AG09309 (cell line): ENCODE results near the gene VPS54.

Experiments
- DNase-seq: peaks from one replicate; pipeline ENCODE4 v3.0.0-alpha.2; 2010; ENCODE audit warnings: low read depth
- H3K4me3 ChIP-seq: 2 replicates; pipeline ENCODE4 v1.5.1; 2011; ENCODE audit warnings: mild to moderate bottlenecking, low read depth, low read length, moderate library complexity; ENCODE audit not compliant: control insufficient read depth
- TF ChIP-seq, protein P1 (sequence below): IDR thresholded peaks from 2 replicates; pipeline ENCODE4 v1.5.1; 2011; ENCODE audit warnings: mild to moderate bottlenecking, low read depth, low read length, inconsistent platforms; ENCODE audit not compliant: insufficient read depth, control insufficient read depth; ENCODE audit errors: missing control alignments

The VPS54 gene

DNA sequence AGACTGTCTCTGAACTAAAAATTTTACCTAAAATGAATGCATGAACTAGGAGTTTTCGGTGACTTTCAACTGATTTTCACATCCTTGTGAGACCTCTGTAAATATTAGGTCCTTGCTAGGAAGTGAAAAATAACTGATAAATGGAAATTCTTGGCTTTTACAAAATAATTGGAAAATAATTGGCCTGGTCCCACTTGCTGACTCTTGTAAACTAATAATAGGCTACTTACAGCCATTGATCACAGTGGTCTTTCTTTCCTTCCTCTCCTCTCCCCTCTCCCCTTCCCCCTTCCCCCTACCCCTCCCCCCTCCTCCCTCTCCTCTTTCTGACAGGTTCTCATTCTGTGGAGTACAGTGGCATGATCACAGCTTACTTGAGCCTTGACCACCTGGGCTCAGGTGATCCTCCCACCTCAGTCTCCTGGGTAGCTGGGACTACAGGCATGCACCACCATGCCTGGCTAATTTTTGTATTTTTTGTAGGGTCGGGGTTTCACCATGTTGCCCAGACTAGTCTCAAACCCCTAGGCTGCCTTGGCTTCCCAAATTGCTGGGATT is 139.3 kb downstream of the VPS54 start:
- DNase-seq, result no peak
- TF ChIP-seq, protein P1, sequence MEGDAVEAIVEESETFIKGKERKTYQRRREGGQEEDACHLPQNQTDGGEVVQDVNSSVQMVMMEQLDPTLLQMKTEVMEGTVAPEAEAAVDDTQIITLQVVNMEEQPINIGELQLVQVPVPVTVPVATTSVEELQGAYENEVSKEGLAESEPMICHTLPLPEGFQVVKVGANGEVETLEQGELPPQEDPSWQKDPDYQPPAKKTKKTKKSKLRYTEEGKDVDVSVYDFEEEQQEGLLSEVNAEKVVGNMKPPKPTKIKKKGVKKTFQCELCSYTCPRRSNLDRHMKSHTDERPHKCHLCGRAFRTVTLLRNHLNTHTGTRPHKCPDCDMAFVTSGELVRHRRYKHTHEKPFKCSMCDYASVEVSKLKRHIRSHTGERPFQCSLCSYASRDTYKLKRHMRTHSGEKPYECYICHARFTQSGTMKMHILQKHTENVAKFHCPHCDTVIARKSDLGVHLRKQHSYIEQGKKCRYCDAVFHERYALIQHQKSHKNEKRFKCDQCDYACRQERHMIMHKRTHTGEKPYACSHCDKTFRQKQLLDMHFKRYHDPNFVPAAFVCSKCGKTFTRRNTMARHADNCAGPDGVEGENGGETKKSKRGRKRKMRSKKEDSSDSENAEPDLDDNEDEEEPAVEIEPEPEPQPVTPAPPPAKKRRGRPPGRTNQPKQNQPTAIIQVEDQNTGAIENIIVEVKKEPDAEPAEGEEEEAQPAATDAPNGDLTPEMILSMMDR, result no peak
- H3K4me3 ChIP-seq, result no peak overlapping the region

DNA sequence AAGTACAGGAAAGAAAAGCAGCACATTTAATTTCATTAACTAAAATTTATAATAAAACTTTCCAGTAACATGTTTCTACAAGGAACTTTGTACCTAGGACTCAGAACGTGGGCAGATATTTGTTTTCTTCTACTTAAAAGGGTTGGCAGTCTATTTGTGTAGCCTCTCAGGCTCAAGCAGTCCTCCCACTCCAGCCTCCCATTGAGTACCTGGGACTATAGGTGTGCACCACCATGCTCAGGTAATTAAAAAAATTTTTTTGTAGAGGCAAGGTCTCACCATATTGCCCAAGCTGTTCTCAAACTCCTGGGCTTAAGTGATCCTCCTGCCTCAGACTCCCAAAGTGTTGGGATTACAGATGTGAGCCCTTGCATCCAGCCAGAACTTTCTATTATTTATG is 140.7 kb downstream of the VPS54 start:
- TF ChIP-seq, protein P1, result no peak
- no peak overlapping the region for H3K4me3 ChIP-seq
- no peak for DNase-seq

DNA sequence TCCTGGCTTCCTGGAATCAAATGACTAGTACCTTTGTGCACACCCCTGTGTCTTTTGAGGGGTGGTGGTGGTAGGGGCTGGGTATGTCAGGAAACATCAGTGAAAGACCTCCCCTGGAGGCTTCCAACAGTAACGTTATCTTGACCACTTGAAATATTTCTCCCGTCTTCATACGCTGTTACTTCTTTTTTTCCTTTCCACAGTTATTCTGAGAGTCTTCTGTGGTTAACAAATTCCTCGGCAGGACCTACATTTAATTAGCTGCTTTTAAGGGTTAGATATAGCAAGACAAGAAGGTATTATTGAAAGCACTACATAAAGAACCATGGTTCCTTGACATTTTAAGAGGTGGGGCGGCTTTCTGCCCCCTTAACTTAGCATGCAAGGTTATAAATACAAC is 142.9 kb downstream of the VPS54 start:
- TF ChIP-seq, protein P1, result no peak
- DNase-seq, result no peak
- H3K4me3 ChIP-seq, result no peak overlapping the region

DNA sequence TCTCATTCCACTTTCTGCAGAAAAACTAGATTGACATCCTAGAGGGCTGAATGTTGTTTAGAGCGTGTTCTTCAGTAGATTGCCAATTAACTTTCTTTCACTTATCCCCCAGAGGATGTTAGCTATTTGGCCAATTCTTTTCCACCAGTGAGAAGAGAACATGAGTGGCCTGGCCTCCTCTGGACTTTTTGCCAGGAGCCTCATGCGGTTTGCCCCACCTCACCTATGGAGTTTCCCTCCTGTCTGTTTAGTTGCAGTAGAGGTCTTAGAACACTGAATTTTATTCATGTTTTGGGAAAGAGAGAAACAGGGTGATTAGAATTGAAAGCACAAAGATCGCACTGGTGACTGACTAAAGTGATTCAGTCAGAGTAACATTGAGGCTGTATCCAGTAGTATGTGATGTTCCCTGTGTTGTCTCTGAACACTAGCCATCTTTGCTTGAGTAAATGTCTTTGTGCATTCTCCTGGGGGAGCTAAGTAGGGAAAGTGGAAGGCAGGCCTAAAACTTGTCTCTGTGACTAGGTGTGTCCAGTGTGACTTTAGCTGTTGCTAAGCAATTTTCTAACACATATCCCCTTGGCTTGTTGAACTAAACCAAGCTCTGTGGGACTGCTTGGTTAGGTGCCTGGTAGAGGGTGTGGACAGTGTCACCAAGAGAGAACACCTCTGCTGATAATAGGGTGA is 143.5 kb downstream of the VPS54 start:
- DNase-seq, result no peak
- TF ChIP-seq, protein P1, result no peak
- no peak overlapping the region for H3K4me3 ChIP-seq

DNA sequence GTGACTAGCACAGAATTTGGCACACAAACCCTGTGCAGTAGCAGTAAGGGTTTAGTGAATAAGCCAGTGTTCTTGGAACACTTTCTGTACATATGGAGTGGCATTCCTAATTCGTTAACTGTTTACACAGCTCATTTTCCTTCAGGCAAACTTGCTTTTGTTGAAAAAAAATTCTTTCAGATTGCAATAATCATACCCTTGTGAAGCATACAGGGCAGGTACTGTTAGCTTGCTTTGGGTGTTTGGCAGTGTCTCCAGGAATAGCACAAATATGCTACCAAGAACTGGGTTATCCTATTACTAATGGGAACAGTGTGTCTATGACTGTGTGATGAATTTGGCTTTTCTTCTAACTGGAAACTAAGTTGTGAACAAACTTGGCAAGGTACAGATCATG is 144.1 kb downstream of the VPS54 start:
- TF ChIP-seq, protein P1, result no peak
- H3K4me3 ChIP-seq, result no peak overlapping the region
- DNase-seq, result no peak

DNA sequence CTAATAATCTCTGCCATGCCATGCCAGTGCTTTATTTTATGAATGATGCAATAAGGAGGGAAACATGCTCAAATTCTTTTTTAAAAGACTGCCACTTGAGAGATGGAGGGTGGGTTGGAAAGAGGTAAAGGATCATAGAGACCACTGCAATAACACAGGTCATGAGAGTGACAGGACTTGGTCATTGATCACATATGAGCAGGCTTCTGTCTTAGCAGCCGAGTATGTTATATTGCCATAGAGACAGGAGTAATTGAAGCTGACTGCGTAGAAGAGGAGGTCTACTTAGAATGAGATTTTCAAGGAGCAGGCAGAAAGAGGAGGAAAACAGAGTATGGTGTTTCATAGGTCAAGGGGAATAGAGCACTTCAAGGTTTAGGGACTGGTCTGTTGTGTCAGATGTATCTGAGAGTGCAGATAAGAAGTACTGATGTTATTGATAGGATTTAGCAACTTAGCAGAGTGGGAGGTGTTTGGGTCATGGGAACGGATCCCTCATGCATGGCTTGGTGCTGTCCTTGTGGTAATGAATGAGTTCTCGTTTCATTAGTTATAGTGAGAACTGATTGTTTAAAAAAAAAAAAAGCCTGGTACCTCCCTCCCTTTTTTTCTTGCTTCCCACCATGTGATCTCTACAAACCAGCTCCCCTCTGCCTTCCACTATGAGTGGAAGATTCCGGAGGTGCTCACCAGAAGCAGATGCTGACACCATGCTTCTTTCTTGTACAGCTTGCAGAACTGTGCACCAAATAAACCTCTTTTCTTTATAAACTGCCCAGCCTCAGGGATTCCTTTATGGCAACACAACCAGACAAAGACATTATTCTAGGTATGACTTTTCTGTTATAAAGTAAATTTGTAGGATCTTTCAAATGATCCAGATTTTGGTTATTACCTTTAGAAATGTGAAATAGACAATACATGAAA is 144.8 kb downstream of the VPS54 start:
- DNase-seq, result no peak
- TF ChIP-seq, protein P1, result no peak
- H3K4me3 ChIP-seq, result no peak overlapping the region
